ENCODE measurements around the gene KMT5C.

The KMT5C gene

GRCh38 chr19:55339105-55339888, at the start of gene KMT5C (continued):
- TF ChIP-seq ZBTB11 (tag by site-specific recombination; conservative IDR thresholded peaks at IDR 0.05; ENCODE audit: low read depth): no peak
- no peak for TF ChIP-seq ZSCAN23 (tag by site-specific recombination; IDR thresholded peaks at IDR 0.05)
- TF ChIP-seq ZNF214 (tag by site-specific recombination; IDR thresholded peaks at IDR 0.05; ENCODE audit: borderline replicate concordance): no peak
- no peak for TF ChIP-seq TCF7L2 (IDR thresholded peaks at IDR 0.05; ENCODE audit: borderline replicate concordance, low read depth, low read length)
- peak; percentile 70 for TF ChIP-seq PATZ1 (tag by site-specific recombination; IDR thresholded peaks at IDR 0.05)
- peak; percentile 86 for TF ChIP-seq KLF16 (tag by site-specific recombination; IDR thresholded peaks at IDR 0.05)
- TF ChIP-seq GLIS2 (tag by site-specific recombination; IDR thresholded peaks at IDR 0.05): peak; percentile 67
- TF ChIP-seq PRDM4 (tag by site-specific recombination; IDR thresholded peaks at IDR 0.05): no peak
- TF ChIP-seq ZNF10 (tag by site-specific recombination; IDR thresholded peaks at IDR 0.05): no peak
- 0 out of 2 replicates have a peak, but pooled peaks have one; percentile 4 for TF ChIP-seq ZEB2 (tag by site-specific recombination; IDR thresholded peaks at IDR 0.05)
- no peak for TF ChIP-seq ZNF776 (tag by site-specific recombination; IDR thresholded peaks at IDR 0.05; ENCODE audit: borderline replicate concordance)
- TF ChIP-seq ZNF792 (tag by site-specific recombination; IDR thresholded peaks at IDR 0.05): no peak

DNA sequence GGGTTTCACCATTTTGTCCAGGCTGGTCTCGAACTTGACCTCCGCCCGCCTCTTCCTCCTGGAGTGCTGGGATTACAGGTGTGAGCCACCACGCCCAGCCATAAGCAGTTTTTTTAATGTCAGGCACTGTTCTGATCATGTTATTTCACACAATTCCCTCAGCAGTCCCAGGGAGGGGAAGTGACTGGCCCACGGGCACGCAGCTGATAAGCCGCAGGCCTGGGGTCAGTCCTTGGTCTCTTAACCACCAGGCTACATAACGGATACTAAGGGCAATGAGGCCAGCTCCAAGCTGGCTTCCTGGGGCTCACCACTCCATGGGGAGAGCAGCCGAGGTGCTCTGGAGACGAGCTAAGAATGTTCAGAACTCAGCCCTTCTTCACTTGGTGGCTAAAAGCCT, 42.4 kb upstream of the KMT5C start:
- H3K27ac ChIP-seq (ENCODE audit: extremely low read depth, low read depth, low read length): no peak overlapping the region
- H3K9me3 ChIP-seq (ENCODE audit: control insufficient read depth, insufficient read depth, low read depth, low read length): no peaks in the 10 kb centered on the region
- TF ChIP-seq SP3 (tag by site-specific recombination; IDR thresholded peaks at IDR 0.05): no peak
- TF ChIP-seq ZNF133 (tag by site-specific recombination; IDR thresholded peaks at IDR 0.05): no peak
- no peak for TF ChIP-seq GLIS1 (tag by site-specific recombination; IDR thresholded peaks at IDR 0.05)
- TF ChIP-seq ZNF623 (tag by site-specific recombination; IDR thresholded peaks at IDR 0.05): 0 out of 2 replicates have a peak, but pooled peaks have one; percentile 23
- no peak overlapping the region for H3K4me3 ChIP-seq (ENCODE audit: low read depth, low read length)
- ChIA-PET CTCF (interaction anchor here (1.7 kb wide), 1 partner anchor 207 kb away, joined by 5 read pairs; no protein-coding TSS in a partner anchor), POLR2A (no interaction called here)
- peaks cover 3% of the 10 kb centered on the region; the same call in 1 of the 2 replicates for H3K4me1 ChIP-seq (ENCODE audit: control insufficient read depth, insufficient read depth, low read length)
- H3K36me3 ChIP-seq (ENCODE audit: control insufficient read depth in 2 of 2, insufficient read depth in 1 of 2, low read length in 2 of 2): peaks cover 21 to 43% of the 10 kb centered on the region in 2 experiments; a peak in 2 of 3 replicates
